HepG2 (cell line): Measurements from ENCODE around the gene AQP7. TPM values are rescaled to one million over a fixed set of nuclear protein-coding genes. Genes with fewer than 3 reads are reported as not detected.
A peak's percentile ranks its signal among the peaks of the same experiment; 100 is the strongest.

Experiments used
- ETV5 ChIP-seq: IDR thresholded peaks from 2 replicates; pipeline ENCODE4 v1.6.1; 2018; ENCODE audit warnings: missing biosample characterization, missing genetic modification reagents, inconsistent platforms, borderline replicate concordance
- HMG20B ChIP-seq: conservative IDR thresholded peaks from 2 replicates; pipeline ENCODE4 v1.6.1; 2016; ENCODE audit warnings: missing genetic modification reagents, missing compliant biosample characterization
- HNRNPUL1 ChIP-seq: fragments of 200-400 bp; formaldehyde crosslinking; IDR thresholded peaks from 2 replicates; pipeline ENCODE4 v1.6.1; 2017; ENCODE audit warnings: low read depth, mild to moderate bottlenecking, low read length, moderate library complexity
- JUND ChIP-seq: sonication (generic); formaldehyde crosslinking; IDR thresholded peaks from 2 replicates; pipeline ENCODE4 v1.8.0; 2022; ENCODE audit warnings: mild to moderate bottlenecking, missing genetic modification reagents
- KIAA2018 ChIP-seq: sonication (generic); formaldehyde crosslinking; IDR thresholded peaks from 2 replicates; pipeline ENCODE4 v1.5.0; 2020; ENCODE audit warnings: mild to moderate bottlenecking, missing genetic modification reagents, borderline replicate concordance
- PPARG ChIP-seq: conservative IDR thresholded peaks from 2 replicates; pipeline ENCODE4 v1.6.1; 2016; ENCODE audit warnings: missing biosample characterization, missing genetic modification reagents
- REL ChIP-seq: sonication (generic); formaldehyde crosslinking; conservative IDR thresholded peaks from 2 replicates; pipeline ENCODE4 v1.8.0; 2022; ENCODE audit warnings: mild to moderate bottlenecking, missing genetic modification reagents, moderate library complexity
- SALL1 ChIP-seq: sonication (generic); formaldehyde crosslinking; IDR thresholded peaks from 2 replicates; pipeline ENCODE4 v1.8.0; 2022; ENCODE audit warnings: mild to moderate bottlenecking, missing genetic modification reagents
- SOX6 ChIP-seq, 2 experiments: fragments of 450-650 bp in 1 of 2; sonication (generic) in 1 of 2; formaldehyde crosslinking in 1 of 2; IDR thresholded peaks; 2 replicates each; pipeline versions ENCODE4 v1.4.0 to v1.6.1; 2017 to 2020; ENCODE audit warnings: antibody characterized with exemption in 1 of 2, mild to moderate bottlenecking in 1 of 2, missing genetic modification reagents in 1 of 2
- THRA ChIP-seq: sonication (generic); formaldehyde crosslinking; IDR thresholded peaks from 2 replicates; pipeline ENCODE4 v1.4.0; 2020; ENCODE audit warnings: missing genetic modification reagents, borderline replicate concordance
- U2AF1 ChIP-seq: fragments of 200-400 bp; formaldehyde crosslinking; optimal IDR thresholded peaks from 2 replicates; pipeline ENCODE3; 2017; ENCODE audit warnings: mild to moderate bottlenecking, low read depth, low read length
- ZBTB1 ChIP-seq: sonication (generic); formaldehyde crosslinking; IDR thresholded peaks from 2 replicates; pipeline ENCODE4 v1.4.0; 2020; ENCODE audit warnings: missing genetic modification reagents, borderline replicate concordance
- ZEB1 ChIP-seq: IDR thresholded peaks from 2 replicates; pipeline ENCODE4 v1.6.1; 2012; ENCODE audit warnings: mild to moderate bottlenecking, low read depth, inconsistent platforms; ENCODE audit not compliant: insufficient replicate concordance
- ZNF570 ChIP-seq: sonication (generic); formaldehyde crosslinking; IDR thresholded peaks from 2 replicates; pipeline ENCODE4 v1.4.0; 2020; ENCODE audit warnings: mild to moderate bottlenecking, missing genetic modification reagents, borderline replicate concordance
- ZNF589 ChIP-seq: sonication (generic); formaldehyde crosslinking; conservative IDR thresholded peaks from 2 replicates; pipeline ENCODE4 v1.8.0; 2022; ENCODE audit warnings: mild to moderate bottlenecking, moderate library complexity, missing genetic modification reagents
- ZNF674 ChIP-seq: sonication (generic); formaldehyde crosslinking; IDR thresholded peaks from 2 replicates; pipeline ENCODE4 v1.5.0; 2020; ENCODE audit warnings: low read depth, mild to moderate bottlenecking, missing genetic modification reagents
- polyA plus RNA-seq, 8 experiments: library from polyadenylated mRNA; depleted of rRNA in 3 of 8; stranded (reverse) in 7 of 8; unstranded in 1 of 8; fragments of >200 nt; fragmentation: Illumina TruSeq in 4 of 8; extraction: Trizol in 4 of 8; gene quantifications; 2 replicates each; pipeline versions ENCODE4 v1.2.1 to v1.2.3, GENCODE V29; 2011 to 2016; ENCODE audit warnings: low read depth in 4 of 8, missing spikeins in 1 of 8, mixed read lengths in 1 of 8; ENCODE audit not compliant: insufficient read depth in 1 of 8
- total RNA-seq, 5 experiments: library from RNA; depleted of rRNA; stranded (reverse); fragments of >200 nt; fragmentation: Illumina TruSeq; extraction: Trizol; gene quantifications; 2 replicates each; pipeline ENCODE4 v1.2.3, GENCODE V29; 2016; ENCODE audit warnings: low read depth in 1 of 5
- TF ChIP-seq, protein P1 (sequence below): sonication (generic); formaldehyde crosslinking; conservative IDR thresholded peaks from 2 replicates; pipeline ENCODE4 v1.8.0; 2022; ENCODE audit warnings: mild to moderate bottlenecking, moderate library complexity, missing genetic modification reagents

Gene AQP7
- total and polyA plus RNA-seq, 2 of the 13 experiments (the other 11 are each of a cell fraction or from before 2014, with no cell fraction given) = 1.9 to 2.1 TPM

- TF ChIP-seq KIAA2018 (CRISPR knock-in tag) (no peak), ZNF589 (CRISPR knock-in tag) (no peak), ZNF570 (CRISPR knock-in tag) (no peak), HNRNPUL1 (no peak), ZNF674 (CRISPR knock-in tag) (no peak), JUND (no peak), U2AF1 (no peak), SALL1 (CRISPR knock-in tag) (no peak), REL (CRISPR knock-in tag) (no peak), THRA (CRISPR knock-in tag) (no peak), ZEB1 (no peak), SOX6 (IDR thresholded peaks at IDR 0.05) (no peak), SOX6 (CRISPR knock-in tag; IDR thresholded peaks at IDR 0.05) (no peak; the same call in 1 of the 2 replicates), ETV5 (CRISPR knock-in tag) (peak; percentile 47; the same call in 1 of the 2 replicates), ZBTB1 (CRISPR knock-in tag) (no peak), PPARG (CRISPR knock-in tag) (peak; percentile 43; the same call in 1 of the 2 replicates), HMG20B (CRISPR knock-in tag) (no peak)
- TF ChIP-seq, protein P1, sequence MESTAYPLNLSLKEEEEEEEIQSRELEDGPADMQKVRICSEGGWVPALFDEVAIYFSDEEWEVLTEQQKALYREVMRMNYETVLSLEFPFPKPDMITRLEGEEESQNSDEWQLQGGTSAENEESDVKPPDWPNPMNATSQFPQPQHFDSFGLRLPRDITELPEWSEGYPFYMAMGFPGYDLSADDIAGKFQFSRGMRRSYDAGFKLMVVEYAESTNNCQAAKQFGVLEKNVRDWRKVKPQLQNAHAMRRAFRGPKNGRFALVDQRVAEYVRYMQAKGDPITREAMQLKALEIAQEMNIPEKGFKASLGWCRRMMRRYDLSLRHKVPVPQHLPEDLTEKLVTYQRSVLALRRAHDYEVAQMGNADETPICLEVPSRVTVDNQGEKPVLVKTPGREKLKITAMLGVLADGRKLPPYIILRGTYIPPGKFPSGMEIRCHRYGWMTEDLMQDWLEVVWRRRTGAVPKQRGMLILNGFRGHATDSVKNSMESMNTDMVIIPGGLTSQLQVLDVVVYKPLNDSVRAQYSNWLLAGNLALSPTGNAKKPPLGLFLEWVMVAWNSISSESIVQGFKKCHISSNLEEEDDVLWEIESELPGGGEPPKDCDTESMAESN (CRISPR knock-in tag) = no peak
These were observed 22.8 kb upstream of the AQP7 start (continued) for GRCh38 chr9:33425128-33425533.
